GM21526 (cell line): ENCODE data around the gene LHX1.

Source experiments
- ATAC-seq: cut with Tn5 transposase; IDR thresholded peaks from one replicate; pipeline ENCODE4 v1.9.1; 2021; ENCODE audit warnings: moderate library complexity; ENCODE audit not compliant: unreplicated experiment, low FRiP score

The LHX1 gene

DNA sequence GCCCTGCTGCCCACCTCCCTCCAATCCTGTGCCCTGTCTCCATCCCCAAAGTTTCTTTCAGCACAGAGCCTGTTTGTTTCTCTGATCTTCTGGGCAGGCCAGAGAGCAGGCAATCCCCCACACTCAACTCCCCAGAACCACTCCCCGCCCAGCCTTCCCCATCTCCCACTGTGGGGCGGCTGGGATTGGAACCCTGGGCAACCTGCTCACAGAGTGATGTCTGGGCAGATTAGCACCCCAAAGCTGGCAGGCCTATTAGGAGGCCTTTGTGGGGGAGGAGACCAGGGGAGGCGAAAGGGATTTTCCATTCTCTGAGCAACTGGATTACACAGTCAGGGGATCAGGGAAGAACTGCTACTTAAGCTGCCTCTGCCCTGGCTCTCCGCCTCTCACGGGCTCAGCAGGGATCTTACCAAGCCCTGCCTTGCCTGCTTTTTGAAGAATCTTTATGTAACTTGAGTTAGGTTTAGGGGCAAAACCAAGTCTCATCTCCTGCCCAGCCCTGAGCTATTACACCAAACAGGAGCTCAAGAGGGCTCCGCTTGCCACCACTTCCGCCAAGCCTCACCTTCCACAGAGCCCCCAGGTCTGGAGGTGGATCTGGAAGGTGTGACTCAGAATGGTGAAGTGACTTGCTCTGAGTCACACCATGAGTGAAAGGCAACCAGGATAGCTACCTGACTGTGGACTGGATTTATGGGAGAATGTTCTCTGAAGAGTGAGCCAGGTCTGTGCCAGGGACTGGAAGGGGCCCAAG is 16.0 kb upstream of the LHX1 start:
- ATAC-seq: no peak

- ATAC-seq: no peak
Observed at GRCh38 chr17:36922175-36922574, 15.1 kb upstream of the LHX1 start.

GRCh38 chr17:36923814-36924221 is 13.5 kb upstream of the LHX1 start:
- ATAC-seq: no peak

- no peak for ATAC-seq
Observed at GRCh38 chr17:36926226-36926625, 11.0 kb upstream of the LHX1 start.

DNA sequence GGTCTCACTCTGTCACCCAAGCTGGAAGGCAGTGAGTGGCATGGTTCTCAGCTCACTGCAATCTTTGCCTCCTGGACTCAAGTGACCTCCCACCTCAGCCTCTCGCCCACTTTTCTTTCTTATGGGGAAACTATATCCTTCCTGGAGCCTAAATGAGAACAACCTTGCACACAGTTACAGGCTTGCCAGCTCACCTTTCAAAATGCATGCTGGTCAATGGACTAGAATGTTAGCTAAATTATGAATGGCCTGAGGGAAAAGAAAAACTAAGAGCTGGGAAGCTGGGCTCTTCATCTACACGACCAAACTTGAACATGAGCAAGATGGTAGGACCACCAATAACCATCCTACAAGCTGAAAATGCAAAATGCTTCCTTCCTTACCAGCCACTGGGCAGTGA is 10.6 kb upstream of the LHX1 start:
- ATAC-seq: no peak

DNA sequence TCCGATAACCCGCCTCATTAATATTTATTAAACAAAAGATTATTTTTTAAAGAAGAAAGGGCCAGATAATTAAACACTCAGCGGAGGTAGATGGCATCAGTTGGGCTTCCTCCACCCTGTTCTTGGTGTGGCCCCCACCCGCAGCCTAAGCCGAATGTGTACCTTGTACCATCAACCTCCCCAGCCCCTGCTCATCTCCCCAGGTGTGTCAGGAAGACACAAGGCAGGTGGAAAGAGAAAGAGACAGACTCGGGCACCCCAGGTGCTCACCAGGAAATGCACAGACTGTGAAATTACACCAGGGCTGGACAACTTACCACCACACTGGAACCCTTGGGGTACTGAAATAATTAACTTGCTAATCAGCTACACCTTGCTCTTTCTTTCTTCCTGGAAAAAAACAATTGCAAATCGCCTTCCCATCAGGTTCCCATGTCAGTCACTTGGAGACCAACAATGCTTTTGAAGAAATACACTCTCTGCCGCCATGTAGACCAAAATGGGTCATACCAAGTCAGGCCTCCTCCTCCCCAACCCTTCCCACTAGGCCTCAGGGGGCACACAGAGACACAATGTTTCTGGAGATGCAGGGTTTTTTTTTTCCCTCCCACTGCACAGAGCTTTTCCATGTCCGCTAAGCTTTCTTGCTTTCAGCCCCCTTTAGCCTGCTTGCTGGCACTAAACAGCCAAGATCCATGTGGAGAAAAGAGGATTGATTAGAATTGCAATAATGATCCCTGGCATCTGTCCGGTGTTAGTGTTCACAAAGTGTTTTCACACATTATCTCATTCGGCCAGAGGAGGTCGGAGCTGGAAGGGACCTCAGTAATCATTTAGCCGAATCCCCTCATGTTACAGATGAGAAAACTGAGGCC is 8.6 kb upstream of the LHX1 start:
- ATAC-seq: no peak

DNA sequence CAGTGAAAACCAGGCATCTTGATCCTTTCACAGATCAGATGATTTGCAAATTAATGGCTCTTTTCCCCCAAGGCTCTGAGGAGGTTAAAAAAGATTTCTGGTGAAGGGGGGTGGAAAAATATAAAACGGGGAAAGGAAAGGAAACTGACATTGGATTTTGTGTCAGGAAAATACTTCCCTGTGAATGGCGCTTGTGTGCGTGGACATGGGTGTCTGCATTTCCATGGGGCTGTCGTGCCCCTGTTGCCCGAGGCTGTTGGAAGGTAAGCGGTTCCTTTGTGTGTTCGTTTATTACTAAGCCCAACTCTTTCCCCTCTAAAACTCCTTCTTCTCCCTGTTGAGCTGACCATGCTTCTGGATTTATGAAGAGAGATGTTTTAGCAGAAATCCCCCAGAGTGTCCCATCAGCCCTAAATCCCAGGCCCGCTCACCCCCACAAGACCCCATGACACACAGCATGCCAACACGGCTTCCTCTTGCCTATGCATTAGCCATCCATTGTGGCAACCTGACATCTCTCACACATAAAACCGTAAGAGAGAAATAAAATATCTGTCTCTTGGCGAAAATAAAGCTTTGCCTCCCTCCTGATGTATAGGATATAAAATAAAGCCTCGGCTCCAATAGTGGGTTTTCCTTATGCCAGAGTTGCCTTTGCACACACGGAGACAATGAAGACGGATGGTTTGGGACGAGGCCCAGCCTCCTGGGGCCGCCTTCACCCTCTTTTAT is 7.3 kb upstream of the LHX1 start:
- ATAC-seq: no peak

DNA sequence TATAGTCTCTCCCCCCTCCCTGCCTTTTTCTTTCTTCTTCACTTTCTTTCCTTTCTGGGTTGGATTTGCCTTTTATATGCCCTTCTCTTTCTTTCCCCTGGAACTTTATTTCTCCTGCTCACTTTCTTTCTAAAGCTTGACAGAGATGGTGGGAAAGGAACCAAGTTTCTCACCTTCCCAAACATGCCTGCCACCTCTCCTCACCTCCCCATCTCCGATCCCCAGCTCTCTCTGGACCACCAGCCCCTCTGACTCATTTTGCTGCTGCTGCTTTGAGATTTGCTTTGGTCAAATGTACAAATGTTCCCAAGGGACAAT is 6.7 kb upstream of the LHX1 start:
- no peak for ATAC-seq

DNA sequence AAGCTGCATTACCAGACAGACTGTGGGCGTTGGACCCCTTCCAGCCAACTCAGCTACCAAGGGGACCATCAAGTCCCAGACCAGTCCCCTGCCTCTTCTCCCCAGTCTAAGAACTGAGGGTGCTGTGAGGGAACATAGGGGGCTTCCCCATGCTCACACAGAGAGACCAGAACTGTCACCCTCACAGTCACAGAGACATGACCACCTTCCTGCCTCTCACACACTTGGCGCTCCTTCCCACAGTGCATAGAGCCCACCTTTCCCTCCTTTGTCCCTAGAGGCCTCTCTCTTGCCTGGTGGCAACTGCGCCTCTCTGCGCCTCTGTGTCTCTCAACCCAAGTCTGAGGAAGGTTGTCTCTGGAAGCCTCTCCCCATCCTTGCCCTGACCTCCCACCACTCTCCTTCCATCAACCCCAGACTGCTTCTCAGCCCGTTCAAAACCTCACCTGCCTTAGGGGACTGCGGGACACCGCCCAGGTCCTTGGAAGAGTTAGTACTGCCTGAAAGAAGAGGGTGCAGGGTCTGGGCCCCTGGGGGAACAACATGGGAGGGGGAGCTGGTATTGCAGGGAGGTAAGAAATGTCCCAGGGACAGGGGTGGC is 6.1 kb upstream of the LHX1 start:
- no peak for ATAC-seq

- no peak for ATAC-seq
Observed at GRCh38 chr17:36931697-36932382, 5.4 kb upstream of the LHX1 start.

- ATAC-seq: no peak
Observed at GRCh38 chr17:36932383-36932693, 4.9 kb upstream of the LHX1 start.

DNA sequence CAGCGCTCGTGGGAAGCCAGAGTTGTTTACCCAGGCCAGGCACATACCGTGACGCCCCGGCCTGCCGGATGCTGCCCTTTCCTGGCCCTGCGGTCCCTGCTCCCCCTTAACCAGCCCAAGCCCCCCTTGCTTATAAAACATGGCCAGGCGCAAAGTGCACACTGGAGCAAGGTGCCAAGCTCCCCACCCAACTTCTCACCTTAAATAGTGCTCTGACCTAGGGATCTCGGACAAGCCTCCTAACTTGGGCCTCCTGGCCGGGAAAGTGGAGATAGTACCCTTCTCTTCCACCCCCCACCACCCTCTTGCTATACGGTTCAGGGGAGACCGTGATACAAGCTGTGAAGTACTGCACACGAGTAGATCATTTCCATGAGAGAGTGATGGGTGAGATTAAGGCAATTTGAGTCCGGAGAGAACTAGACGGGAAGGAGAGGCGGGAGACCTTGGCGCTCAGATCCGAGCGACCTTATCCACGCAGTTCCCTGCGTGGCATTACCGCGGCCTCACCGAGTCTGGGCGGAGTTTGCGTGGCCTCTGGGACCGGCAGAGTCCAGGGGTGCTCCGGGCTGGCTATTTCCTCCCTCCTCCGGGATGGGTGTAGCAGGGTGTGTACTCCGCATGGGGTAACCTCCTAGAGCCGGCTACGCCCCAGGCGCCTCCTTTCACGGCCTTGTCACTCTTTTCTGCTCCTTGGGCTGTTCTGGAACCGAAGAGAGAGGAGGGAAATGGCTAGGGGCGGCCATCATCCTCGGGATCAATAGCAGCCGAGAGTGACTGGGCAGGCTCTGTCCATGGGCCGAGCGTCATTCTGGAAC is 4.4 kb upstream of the LHX1 start:
- ATAC-seq: no peak

DNA sequence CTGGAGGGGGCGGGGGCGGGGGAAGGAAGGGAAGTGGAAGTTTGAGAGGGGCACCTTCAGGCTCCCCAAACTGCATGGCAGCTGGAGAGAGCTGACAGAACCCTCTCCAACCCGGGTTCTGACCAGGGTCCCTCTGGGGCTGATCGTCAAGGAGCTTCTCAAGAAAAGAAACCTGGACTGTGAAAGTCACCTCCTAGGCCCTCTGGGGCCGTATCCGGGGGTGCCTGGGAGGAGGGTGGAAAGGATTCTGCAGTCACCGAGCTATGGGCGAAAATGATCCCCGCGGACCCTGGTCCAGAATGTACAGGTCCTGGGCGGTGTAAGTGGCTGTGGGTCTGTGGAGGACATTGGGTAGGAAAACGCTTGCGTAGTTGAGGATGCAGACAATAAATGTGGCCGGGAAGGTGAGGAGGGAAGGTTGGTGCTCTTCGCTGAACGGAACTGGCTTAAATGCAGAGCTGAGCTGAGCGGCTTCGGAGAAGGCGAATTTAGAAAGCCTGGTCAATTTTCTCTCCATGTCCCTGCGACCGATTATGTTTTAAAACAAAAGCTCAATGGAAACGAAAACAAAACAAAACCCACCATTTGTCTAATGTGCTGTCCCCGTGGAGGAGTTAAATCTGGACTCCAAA is 3.6 kb upstream of the LHX1 start:
- ATAC-seq: no peak

GRCh38 chr17:36934144-36934691 is 3.1 kb upstream of the LHX1 start:
- no peak for ATAC-seq

DNA sequence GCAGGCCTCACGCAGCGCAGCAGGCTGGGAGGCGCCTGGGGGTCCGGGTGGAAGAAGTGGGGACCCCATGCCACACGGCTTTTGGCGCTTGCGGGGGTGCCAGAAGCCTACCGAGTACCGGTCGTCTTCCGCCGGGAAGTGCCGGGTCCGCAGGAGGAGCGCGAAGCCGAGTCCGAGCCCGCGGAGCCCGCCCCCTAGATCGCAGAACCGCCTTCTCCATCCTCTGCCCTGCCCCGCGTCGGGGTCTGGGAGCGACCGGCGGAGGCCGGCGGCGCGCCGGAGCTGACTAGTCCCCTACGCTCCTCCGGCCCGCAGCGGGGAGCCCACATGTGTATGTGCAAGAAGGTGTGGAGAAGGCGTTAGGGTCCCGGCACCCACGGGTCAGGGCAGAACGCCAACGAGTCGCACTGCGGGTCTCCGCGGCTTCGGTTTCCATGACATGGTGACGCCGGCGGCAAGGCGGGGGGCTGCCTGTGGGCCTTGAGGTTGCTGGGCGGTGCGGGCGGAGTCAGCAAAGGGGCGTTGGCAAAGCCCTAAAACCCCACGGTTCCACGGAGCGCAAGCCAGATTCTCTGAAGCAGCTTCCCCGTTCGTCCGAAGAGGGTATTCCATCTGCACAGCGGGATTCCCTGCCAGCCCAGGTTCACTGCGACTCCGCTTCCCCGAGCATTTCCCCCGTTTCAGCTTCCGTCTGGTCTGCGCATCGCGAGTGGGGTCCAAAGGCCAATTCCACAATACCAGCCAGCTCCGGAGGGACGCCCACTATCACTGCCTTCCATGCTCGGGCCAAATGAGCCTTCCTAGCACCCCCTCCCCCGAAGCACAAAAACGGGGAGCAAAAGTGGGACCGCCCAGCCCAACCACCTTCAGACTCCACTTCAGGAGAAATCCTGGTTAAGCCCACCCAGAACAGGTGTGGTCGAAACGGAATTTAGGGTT is 2.3 kb upstream of the LHX1 start:
- ATAC-seq: no peak

DNA sequence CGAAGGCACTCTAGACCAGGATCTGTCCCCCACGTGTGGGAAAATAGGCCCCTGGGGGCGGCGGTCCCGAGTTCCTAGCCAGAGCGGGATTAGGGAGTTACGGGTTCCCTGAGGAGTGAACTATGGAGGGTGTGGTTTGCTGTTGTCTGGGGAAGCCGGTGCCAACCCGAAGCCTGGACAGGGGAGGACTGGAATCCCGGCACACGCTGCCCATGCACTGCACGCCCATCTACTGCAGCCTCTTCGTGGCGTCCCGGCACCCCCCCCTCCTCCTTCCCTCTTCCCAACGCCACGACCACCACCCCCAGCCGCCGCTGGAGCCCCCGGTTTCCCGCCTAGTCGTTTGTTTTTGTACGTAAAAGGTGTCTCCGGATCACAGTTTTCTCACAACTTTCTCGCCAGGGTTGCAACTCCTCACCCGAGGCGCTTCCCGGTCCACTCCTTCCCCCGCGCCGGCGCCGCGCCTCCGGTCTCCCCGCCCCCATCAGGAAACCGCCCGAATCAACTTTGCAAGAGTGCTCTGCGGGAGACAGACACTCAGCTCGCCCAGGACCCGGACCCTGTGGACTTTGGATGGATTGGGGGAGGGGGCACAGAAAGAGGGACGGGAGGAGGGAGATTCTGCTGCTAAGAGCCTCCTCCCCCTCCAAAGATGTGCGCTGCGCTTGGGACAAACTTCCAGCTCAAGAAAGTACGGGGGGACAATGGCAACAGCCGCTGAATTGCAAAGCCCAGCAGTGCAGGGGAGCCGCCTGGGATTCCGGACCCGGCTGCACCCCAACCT is 1.4 kb upstream of the LHX1 start:
- no peak for ATAC-seq

- no peak for ATAC-seq
Observed at GRCh38 chr17:36936455-36937000, 747 bp upstream of the LHX1 start.
